Germinal center (tissue), 1 donor: Measurements from ENCODE around the gene IL4I1.

Experiments used
- DNase-seq: peaks from one replicate; pipeline ENCODE4 v3.0.0; 2012; ENCODE audit warnings: mixed read lengths, low spot score

The IL4I1 gene

DNA sequence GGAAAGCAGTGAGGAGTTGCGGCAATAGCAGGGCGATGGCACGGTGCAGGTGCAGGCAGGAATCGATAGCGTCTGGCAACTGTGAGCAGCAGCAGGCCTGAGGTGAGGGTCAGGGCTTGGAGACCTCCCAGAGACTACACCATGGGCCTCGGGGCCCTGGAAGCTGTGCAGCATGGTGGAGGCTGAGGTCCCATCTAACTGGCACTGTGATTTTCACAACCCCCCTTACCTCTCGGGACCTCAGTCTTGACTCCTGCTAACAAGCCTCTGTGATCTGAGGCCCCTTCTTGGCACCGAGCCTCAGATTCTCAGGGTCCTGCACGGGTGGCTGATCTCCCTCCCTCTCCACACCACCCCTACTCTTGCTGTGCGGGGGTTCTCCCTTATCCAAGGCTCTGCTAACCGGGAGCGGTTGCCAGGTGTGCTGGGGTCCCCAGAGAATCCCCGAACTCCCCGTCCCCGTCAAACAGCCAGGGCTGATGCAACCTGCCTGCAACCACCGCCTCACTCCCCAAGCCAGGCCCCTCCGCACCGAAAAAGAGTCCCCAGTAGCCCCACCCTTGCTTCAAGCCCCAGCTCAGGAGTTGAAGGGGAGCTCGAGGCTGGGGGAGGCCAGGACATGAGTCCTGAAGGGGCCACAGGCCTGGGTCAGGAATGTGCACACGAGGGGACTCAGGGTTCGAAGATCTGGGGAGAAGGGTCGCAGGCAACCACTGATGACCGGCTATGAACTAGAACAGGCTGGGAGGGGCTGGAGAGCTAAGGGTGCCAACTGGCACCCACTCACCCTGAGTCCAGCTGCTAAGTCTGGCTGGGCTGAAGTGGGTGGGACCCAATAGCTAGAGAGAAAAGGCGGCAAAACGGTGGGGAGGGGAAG lies 27.6 kb upstream of the IL4I1 start:
- DNase-seq = no peak

DNA sequence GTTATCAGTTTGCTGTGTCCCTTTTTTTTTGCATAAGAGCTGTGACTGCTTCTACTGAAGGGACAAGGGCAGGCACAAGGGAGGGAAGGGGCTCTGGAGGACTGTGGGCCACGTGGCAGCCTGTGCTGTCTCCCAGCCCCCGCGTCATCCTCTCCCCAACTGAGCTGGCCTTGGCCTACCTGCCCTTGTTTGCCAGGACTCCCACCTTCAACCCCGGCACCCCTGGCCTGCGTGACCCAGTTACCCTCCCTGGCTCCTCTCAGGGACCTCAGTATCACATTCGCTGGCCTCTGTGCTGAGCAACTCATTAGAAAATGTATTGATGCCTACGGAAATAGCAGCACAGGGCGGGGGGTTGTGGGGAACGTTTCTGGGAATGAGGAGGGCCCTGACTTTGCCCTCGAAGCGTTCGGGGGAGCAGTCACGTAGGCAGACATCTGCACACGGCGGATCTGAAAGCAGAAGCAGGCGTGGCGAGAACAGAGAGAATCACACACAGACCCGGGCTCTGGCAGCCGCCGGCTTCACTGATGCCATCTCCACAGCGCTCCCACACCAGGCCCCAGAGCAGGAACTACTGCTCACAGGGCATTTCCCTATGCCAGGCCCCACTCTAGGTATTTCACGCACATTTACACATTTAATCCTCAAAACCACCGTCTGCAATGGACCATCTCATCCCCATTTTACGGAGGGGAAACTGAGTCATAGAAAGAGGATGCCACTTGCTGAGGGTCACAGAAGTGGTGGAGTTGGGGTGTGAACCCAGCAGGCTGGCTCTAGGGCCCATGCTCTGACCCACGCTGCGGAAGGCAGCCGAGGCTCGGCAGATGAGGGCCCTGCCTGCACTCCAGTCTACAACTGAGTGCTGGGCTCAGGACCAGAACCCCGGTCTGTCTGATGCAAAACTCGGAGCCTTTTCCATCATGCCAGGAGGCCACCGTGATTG lies 26.6 kb upstream of the IL4I1 start:
- DNase-seq = no peak

DNA sequence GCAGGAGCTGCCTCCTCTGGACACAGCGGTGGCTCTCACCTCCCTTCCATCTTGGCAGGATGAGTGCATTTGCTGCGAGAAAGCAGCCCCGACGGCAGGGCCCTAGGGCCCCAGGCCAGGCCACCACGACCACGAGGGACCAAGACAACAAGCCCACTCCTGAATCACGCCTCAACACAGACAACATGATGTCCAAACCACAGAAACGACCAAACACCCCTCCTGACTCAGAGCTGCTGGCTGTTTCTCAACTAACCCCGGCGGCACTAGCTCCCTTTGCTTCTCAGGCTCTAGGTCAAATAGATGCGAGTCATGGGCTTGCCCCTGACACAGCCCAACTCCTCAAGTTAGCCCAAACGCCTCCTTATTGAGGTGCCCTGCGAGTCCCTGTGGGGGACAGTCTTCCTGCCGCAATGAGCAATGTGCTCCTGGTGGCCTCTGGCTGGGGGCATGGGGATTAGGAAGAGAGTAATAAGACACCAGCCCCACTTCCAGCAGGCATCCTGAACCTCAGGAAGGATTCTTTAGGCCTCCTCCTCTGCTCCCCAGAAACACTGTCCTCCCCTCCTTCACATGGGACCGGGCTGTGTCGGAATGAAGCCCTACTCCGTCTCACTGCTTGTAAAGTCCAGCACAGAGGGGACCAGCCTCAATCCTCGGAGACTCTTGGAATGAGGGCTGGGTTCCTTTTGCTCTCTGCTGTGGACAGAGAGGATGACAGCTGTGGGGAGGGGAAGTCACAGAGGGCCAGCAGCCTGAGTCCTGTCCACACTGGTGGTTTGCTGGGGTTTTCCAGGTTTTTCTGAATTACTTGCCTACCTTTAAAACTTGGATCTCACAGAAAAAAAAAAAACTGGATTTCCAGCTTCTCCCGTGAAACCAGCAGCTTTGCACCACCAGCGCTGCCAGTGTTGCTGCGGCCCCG lies 25.4 kb upstream of the IL4I1 start:
- DNase-seq = no peak

DNA sequence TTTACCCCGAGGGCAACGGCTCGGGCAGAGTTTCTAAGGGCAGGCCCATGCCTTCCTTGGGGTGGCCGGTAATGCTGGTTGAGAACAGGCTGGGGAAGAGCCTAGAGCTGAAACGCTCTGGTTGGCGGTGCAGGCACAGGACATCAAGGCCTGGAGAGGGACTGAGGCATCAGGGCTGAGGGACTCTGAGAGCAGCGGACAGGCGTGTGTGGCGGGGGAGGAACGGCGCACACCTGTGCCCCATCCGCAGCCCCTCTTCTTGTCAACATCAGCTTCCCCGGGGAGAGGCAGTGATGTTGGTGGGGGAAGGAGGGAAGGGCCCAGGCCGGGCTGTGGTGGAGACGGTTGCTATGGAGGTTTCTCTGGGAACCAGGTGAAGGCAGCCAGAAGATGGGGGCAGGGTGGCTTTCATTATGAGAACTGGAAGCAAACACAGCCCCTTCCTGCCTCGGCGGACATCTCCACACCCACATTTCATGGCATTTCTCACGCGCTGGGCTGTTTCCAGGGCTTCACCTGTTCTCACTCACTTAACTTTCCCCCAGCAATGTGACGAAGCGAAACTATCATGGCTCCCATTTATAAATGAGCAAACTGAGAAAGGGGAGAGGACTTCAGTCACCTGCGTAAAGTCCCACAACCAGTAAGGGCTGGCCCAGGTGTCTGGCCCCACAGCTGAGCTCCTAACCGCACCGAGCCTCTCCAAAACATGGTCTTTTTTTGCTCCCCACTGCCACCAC lies 24.1 kb upstream of the IL4I1 start:
- no peak for DNase-seq

DNA sequence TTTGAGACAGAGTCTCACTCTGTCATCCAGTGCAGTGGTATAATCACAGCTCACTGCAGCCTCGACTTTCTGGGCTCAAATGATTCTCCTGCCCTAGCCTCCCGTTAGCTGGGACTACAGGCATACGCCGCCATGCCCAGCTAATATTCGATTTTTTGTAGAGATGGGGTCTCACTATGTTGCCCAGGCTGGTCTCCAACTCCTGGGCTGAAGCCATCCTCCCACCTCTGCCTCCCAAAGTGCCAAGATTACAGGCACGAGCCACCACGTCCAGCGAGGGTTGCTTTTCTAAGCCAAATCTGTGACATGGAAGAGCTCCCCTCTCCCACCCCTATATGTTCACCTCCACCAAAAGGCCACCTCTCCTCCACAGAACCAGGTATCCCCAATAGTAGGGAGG lies 21.4 kb upstream of the IL4I1 start:
- DNase-seq = no peak

- DNase-seq = no peak
Observed at GRCh38 chr19:49916839-49917733, 20.4 kb upstream of the IL4I1 start.

DNA sequence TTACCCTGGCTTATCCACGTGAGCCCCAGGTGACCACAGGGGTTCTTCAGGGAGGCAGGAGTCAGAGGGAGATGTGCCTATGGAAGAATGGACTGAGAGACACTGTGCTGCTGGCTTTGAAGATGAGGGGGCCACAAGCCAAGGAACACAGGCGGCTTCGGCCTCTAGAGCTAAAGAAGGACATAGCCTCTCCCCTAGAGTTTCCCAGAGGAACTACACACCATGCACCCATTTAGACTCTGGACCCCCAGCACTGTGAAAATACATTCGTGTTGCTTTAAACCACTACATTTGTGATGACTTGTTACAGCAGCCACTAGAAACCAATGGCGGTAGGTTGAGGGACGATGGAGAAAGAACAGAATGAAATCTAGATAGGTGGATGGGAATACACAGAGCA lies 18.6 kb upstream of the IL4I1 start:
- DNase-seq = no peak

- DNase-seq = no peak
Observed at GRCh38 chr19:49913720-49914119, 17.0 kb upstream of the IL4I1 start.

DNA sequence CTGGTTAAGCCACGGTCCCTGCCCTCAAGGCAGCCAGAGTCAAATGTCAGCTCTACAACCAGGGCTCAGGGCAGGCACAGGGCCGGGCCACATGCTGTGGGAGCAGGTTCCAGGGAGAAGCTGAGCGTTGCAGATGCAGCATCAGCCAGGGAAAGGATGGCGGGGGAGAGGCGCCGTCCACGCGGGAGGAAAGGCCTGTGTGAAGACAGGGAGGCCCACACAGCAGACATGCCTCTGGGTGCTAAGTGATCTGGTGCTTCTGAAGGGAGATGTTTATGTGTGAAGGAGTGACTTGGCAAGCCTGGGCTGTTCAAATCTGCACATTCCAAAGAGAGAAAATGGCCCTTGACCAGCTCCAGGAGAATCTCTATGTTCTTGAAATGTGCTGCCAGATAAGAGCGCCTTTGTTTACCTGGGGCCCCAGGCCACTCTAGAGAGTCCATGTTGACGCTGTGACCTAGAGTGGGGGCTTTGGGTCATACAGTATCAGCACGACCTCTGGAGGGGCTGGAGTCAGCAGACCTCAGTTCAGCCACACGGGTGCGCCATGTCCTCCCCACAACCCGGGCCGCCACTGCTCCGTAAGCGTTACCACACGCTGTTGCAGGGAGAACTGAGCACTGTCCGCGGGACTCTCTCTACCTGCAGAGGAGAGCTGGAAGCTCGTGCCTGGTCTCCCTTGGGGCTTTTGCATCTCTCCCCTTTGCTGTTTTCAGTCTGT lies 16.4 kb upstream of the IL4I1 start:
- no peak for DNase-seq

DNA sequence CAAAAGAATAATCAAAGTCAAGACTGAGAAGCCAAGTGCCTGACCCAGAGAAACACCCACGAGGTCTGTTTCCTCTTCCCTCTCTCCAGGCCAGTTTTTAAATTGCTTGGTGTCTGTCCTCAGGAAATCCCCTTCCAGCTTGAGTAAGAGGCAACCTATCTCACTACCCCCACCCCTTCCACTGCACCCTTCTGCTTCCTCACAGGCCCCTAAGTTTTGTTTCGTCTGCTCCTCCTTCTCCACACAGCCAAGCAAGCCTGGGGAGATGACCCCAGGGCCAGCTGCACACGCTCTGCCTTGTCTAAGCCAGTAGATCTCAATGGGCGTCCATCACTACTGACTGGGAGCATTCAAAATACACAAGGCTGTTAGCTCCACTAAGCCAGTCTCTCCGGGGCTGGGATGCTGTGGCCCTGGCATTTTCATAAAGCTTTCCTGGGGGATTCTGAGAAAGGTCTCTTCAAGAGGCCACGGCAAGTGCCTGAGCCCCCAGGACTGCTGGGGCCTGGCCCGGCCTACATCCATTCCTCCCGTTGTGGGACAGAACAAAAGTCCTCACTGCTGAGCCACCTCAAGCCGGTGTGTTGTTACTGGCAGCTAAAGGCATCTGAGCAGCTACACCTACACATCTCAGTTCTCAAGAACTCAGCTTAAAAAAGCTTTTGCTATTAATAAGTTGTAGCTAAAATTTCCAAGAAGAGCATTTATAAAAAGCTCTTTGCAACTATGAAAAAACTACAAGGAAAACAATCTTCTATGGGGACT lies 14.9 kb upstream of the IL4I1 start:
- DNase-seq = no peak

GRCh38 chr19:49910179-49910578 lies 13.5 kb upstream of the IL4I1 start:
- no peak for DNase-seq

DNA sequence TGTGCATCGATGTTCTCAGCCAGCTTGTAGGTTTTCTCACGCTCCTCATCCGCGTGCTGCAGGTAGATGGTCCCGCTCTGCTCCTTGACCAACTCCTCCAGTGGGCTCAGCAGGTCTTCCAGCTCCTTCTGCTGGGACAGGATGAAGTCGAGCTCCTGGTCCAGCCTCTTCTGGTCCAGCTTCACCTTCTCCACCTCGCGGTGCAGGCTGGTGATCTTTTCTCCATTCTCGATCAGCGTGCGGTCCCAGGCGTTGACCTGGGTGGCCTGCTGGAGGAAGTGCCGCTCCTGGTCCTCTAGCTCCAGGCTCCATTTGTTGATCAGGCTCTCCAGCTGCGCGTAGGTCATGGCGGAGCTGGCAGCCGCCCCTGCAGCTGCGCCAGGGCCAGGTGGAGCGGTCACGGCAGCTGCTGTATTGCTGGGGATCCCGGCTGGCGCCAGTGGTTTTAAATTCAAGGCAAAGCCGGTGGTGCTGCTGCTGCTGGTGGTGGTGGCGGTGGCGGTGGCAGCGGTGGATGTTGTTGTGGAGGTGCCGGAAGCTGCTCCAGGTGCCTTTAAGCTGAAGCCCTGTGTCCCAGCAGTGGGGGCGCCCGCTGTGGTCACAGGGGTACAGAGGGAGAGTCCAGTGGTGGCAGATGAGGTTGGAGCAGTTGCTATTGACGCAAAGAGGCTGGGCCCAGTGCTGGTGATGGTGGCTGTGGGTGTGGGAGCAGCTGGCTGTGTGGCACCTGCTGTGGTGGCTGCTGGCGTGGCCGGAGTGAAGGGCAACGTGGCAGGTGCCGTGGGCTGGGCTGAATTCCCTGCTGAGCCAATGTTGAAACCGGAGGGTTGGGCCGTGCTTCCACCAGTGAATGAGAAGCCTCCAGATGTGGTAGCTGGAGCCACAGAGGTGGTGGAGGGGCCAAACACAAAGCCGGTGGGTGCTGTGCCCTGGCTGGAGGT lies 12.1 kb upstream of the IL4I1 start:
- DNase-seq = no peak

DNA sequence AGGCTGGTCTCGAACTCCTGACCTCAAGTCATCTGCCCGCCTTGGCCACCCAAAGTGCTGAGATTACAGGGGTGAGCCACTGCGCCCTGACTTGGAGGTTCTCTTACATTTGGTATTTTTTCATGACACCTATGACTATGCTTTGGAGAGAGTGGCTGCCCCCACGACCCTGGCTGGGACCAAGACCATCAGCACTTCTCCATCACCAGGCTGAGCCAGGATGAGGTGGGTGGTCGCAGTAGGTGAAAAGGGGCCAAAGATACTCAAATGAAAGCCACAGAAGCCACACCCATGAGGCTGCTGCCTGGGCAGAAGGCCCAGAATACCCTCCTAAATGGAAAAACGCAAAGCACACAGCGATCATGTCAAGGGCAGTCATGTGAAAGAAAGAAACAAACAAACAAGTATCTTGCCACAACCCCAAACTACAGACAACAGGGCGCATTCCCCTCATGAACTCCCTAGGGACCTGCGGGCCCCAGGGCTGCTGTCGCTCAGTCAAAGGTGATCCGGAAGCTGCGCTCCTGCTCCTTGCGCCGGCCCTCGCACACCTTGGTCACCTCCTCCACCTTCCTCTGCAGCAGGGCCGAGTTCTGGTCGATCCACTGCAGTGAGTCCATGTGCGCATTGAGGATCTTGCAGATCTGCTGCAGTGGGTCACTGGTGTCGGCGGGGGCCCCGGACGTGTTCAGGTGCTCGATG lies 11.2 kb upstream of the IL4I1 start:
- peak; percentile 70 for DNase-seq

DNA sequence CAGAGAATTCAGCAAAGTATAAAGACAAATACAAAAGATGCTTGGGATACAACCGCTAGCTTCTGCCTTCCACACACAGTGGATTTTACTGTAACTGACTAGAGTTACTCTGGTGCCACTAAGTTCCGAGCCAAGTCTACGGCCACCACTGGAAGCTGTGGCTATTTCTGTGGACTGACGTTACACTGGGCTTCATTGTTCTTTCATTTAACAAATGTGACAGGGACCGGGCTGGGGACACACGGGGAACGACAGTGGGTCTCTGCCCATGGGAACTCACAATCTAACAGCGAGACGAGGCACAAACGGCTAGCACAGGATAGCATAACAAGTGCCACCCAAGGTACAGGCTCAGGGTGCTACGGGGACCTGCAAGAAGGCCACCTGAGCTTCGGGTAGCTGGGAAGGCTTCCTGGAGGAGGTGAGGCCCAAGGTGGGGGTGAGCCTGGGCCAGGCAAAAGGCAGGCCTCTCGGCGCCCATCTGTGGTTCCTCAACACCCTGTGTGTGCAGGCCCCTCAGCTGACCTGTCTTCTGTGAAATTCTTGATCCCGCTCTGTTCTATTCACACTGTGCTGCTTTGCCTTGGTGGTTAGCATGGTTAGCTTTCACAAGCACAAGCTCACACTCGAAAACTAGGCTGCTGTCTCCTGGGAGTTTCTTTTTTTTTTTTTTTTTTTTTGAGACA lies 10.3 kb upstream of the IL4I1 start:
- DNase-seq = no peak

GRCh38 chr19:49904136-49904535 lies 7.4 kb upstream of the IL4I1 start:
- no peak for DNase-seq

DNA sequence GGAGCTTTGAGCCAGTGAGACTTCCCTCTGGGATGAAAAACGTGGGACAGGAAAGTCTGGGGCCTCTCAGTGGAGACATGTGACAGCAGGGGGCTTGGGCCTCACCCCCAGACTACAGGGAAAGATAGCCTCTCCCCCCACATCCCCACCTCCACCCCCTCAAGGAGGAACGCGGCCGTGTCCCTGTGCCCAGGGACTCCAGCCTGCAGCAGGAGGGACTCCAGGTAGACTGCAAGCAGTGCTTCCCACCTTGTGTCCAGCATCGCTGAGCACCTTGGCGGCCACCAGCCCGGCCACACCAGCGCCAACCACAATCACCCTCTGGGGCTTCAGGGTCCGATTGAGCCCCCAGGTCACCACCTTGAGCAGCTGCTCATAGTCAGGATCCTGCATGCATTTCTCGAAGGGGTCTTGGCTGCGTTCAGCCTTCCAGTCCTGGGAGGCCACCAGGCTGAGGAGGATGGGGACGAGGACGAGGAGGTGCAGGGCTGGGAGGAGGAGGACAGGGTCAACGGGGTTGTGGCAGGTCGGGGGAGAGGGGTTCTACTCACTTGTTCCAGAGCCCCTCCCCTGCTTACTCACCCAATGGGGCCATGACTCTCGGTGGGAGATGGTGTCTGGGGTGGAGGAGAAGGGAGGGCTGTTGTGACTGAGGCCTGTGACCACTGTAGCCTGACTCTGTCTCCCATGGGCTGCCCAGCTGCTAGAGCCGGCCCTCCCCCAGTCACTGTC lies 955 bp downstream of the IL4I1 start:
- no peak for DNase-seq
